Neural cell (in vitro differentiated cells): Measurements from ENCODE around the gene DCLK1. TPM values are rescaled to one million over a fixed set of nuclear protein-coding genes. Genes with fewer than 3 reads are reported as not detected.
"Not testable (repeated sequence)": the region's sequence is repeated elsewhere in the genome, so short reads cannot be mapped to it uniquely, and the experiment has no call there.

Experiments
- H2AFZ ChIP-seq: fragments of 200-600, 300-800 bp; sonication (generic), shearing (Covaris generic); 2 replicates; pipeline ENCODE4 v1.6.0; 2014; ENCODE audit warnings: low read depth, mild to moderate bottlenecking, antibody characterized with exemption, low read length, moderate library complexity
- H3F3A ChIP-seq: fragments of 200-600 bp; shearing (Covaris generic); 2 replicates; pipeline ENCODE4 v1.6.1; 2016; ENCODE audit warnings: mild to moderate bottlenecking, moderate library complexity, mixed read lengths, antibody characterized with exemption, low read length; ENCODE audit not compliant: insufficient read depth, poor library complexity, severe bottlenecking
- H3K27ac ChIP-seq: fragments of 200-600, 300-800 bp; sonication (generic), shearing (Covaris generic); 2 replicates; pipeline ENCODE4 v1.5.1; 2014; ENCODE audit warnings: mild to moderate bottlenecking, low read length, moderate library complexity
- H3K27me3 ChIP-seq: fragments of 300-800, 200-600 bp; sonication (generic), shearing (Covaris generic); 2 replicates; pipeline ENCODE4 v1.6.0; 2014; ENCODE audit warnings: mild to moderate bottlenecking, low read depth, low read length, moderate library complexity; ENCODE audit not compliant: insufficient read depth
- H3K36me3 ChIP-seq: fragments of 300-800, 200-600 bp; sonication (generic), shearing (Covaris generic); 2 replicates; pipeline ENCODE4 v1.5.1; 2014; ENCODE audit warnings: mild to moderate bottlenecking, antibody characterized with exemption, low read length, moderate library complexity; ENCODE audit not compliant: insufficient read depth
- H3K4me2 ChIP-seq: fragments of 300-800, 200-600 bp; sonication (generic), shearing (Covaris generic); 2 replicates; pipeline ENCODE4 v1.6.0; 2014; ENCODE audit warnings: mild to moderate bottlenecking, low read length
- H3K4me3 ChIP-seq: fragments of 300-800, 200-600 bp; sonication (generic), shearing (Covaris generic); 2 replicates; pipeline ENCODE4 v1.5.1; 2014; ENCODE audit warnings: mild to moderate bottlenecking, low read length, moderate library complexity
- H3K79me2 ChIP-seq: fragments of 200-600 bp; shearing (Covaris generic); replicated peaks from 2 replicates; pipeline ENCODE4 v1.6.0; 2014; ENCODE audit warnings: mild to moderate bottlenecking, low read length, moderate library complexity; ENCODE audit not compliant: insufficient read depth
- H3K9ac ChIP-seq: fragments of 300-800, 200-600 bp; sonication (generic), shearing (Covaris generic); 2 replicates; pipeline ENCODE4 v1.6.1; 2016; ENCODE audit warnings: mild to moderate bottlenecking, low read length, mixed read lengths
- H3K9me2 ChIP-seq: fragments of 200-600 bp; shearing (Covaris generic); 2 replicates; pipeline ENCODE4 v1.6.1; 2016; ENCODE audit warnings: mild to moderate bottlenecking, low read length, mixed read lengths; ENCODE audit not compliant: insufficient read depth
- H3K9me3 ChIP-seq: fragments of 200-600, 300-800 bp; sonication (generic), shearing (Covaris generic); 2 replicates; pipeline ENCODE4 v1.6.1; 2016; ENCODE audit warnings: mild to moderate bottlenecking, mixed run types, low read length, moderate library complexity, mixed read lengths
- H4K20me1 ChIP-seq: fragments of 200-600 bp; shearing (Covaris generic); 2 replicates; pipeline ENCODE4 v1.6.1; 2016; ENCODE audit warnings: mild to moderate bottlenecking, mixed run types; ENCODE audit not compliant: insufficient read depth
- CTCF ChIP-seq: fragments of 450-650 bp; IDR thresholded peaks from 2 replicates; pipeline ENCODE4 v1.5.1; 2014; ENCODE audit warnings: antibody characterized with exemption, mild to moderate bottlenecking, moderate library complexity; ENCODE audit not compliant: poor library complexity, severe bottlenecking
- EP300 ChIP-seq: fragments of 450-650 bp; conservative IDR thresholded peaks from 2 replicates; pipeline ENCODE4 v1.6.1; 2014; ENCODE audit warnings: antibody characterized with exemption, mild to moderate bottlenecking, moderate library complexity; ENCODE audit not compliant: poor library complexity, severe bottlenecking
- EZH2 ChIP-seq: fragments of 200-600, 300-800 bp; shearing (Covaris generic), sonication (generic); IDR thresholded peaks from 2 replicates; pipeline ENCODE4 v1.6.1; 2014; ENCODE audit warnings: antibody characterized with exemption, low read length, borderline replicate concordance, mild to moderate bottlenecking; ENCODE audit not compliant: insufficient read depth, poor library complexity, severe bottlenecking
- MXI1 ChIP-seq: fragments of 450-650 bp; conservative IDR thresholded peaks from 2 replicates; pipeline ENCODE4 v1.6.1; 2014; ENCODE audit warnings: antibody characterized with exemption, mild to moderate bottlenecking; ENCODE audit not compliant: poor library complexity, severe bottlenecking
- POLR2AphosphoS5 ChIP-seq: IDR thresholded peaks from 2 replicates; pipeline ENCODE4 v1.6.1; 2012
- RAD21 ChIP-seq: fragments of 450-650 bp; conservative IDR thresholded peaks from 2 replicates; pipeline ENCODE4 v1.6.1; 2014; ENCODE audit warnings: antibody characterized with exemption, mild to moderate bottlenecking, moderate library complexity
- REST ChIP-seq: IDR thresholded peaks from 2 replicates; pipeline ENCODE4 v1.6.1; 2012; ENCODE audit warnings: borderline replicate concordance
- SMC3 ChIP-seq: fragments of 450-650 bp; conservative IDR thresholded peaks from 2 replicates; pipeline ENCODE4 v1.6.1; 2014; ENCODE audit warnings: antibody characterized with exemption, mild to moderate bottlenecking, moderate library complexity; ENCODE audit not compliant: poor library complexity
- TAF1 ChIP-seq: IDR thresholded peaks from 2 replicates; pipeline ENCODE4 v1.6.1; 2012; ENCODE audit warnings: low read depth
- polyA plus RNA-seq: library from polyadenylated mRNA; depleted of rRNA; stranded (reverse); fragments of >200 nt; gene quantifications from 2 replicates; pipeline ENCODE4 v1.2.3, GENCODE V29; 2014

DCLK1 gene
- polyA plus RNA-seq, 1 donor from 2014 or later, result 124 TPM

- H3K79me2 ChIP-seq, result peaks cover 67% of the 10 kb centered on the region
- no peaks in the 10 kb centered on the region for H3K9me3 ChIP-seq
- no peak overlapping the region for H3K27ac ChIP-seq
- H3K9ac ChIP-seq, result no peak overlapping the region
- no peak overlapping the region for H2AFZ ChIP-seq
- H3K9me2 ChIP-seq, result no peaks in the 10 kb centered on the region
- H3K4me3 ChIP-seq, result no peak overlapping the region
- no peaks in the 10 kb centered on the region for H4K20me1 ChIP-seq
- H3K27me3 ChIP-seq, result no peaks in the 10 kb centered on the region
- peaks cover 2% of the 10 kb centered on the region for H3F3A ChIP-seq
- TF ChIP-seq CTCF (no peak), EP300 (no peak), SMC3 (no peak), TAF1 (no peak), REST (no peak), POLR2AphosphoS5 (no peak), RAD21 (no peak), EZH2 (no peak), MXI1 (no peak)
- no peak overlapping the region for H3K4me2 ChIP-seq
- no peaks in the 10 kb centered on the region for H3K36me3 ChIP-seq
Measured at GRCh38 chr13:36072152-36072935, 58.8 kb downstream of the DCLK1 start.

GRCh38 chr13:36070504-36071192 lies 60.5 kb downstream of the DCLK1 start:
- H3K79me2 ChIP-seq, result peaks cover 51% of the 10 kb centered on the region
- not testable (repeated sequence) for H4K20me1 ChIP-seq, H3K36me3 ChIP-seq, H3K27ac ChIP-seq, H3K27me3 ChIP-seq, H3K4me2 ChIP-seq, H3K9ac ChIP-seq, H3K9me3 ChIP-seq, H3K4me3 ChIP-seq, H3F3A ChIP-seq, H3K9me2 ChIP-seq, H2AFZ ChIP-seq
